ENCODE data around the gene RFX1.
A peak's percentile ranks its signal among the peaks of the same experiment; 100 is the strongest.
"Not testable (repeated sequence)": the region's sequence is repeated elsewhere in the genome, so short reads cannot be mapped to it uniquely, and the experiment has no call there.

RFX1 gene

DNA sequence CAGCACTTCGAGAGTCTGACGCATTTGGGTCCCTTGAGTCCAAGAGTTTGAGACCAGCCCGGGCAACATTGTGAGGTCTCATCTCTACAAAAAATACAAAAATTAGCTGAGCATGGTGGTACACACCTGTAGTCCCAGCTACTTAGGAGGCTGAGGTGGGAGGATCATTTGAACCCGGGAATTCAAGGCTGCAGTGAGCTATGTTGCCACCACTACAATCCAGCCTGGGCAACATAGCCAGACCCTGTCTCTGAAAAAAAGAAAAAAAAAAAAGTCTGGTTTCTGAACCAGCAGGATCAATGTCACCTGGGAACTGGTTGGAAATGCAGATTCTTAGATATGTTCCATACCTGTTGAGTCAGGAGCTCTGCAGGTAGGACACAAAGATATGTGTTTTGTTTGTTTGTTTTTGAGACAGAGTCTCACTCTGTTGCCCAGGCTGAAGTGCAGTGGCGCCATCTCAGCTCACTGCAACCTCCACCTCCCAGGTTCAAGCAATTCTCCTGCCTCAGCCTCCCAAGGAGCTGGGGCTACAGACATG is 20.6 kb upstream of the RFX1 start:
- DNase-seq = not testable (repeated sequence)

DNA sequence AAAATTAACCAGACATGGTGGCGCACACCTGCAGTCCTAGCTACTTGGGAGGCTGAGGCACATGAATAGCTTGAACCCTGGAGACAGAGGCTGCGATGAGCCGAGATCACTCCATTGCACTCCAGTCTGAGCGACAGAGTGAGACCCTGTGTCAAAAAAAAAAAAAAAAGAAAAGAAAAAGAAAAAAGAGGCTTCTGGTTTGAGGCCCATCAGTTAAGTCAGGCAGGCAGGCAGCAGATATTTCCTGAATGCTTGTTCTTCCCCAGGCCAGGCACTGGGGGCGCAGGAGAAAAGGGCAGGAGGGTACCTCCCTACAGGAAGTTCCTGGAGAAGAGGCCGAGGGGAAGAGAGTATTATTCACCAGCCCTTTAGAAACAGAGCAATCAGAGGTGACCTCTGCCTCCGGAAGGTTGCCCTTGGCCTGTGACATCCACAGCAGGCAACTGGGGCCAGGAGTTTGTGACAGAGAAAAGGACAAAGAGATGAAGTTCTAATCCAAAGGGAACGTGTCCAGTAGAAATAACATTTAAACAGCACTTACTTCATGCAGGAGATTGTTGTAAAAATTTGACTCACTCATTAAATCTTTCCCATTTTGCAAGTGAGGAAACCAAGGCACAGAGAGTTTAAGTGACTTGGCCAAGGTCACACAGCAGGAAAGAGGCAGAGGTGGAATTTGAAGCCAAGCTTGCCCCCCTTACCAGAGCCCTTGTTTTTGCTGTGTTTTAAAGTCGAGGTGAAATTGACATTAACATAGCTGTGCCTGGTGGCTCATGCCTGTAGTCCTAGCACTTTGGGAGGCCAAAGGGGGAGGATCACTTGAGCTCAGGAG is 17.5 kb upstream of the RFX1 start:
- DNase-seq = peak; percentile 68

DNA sequence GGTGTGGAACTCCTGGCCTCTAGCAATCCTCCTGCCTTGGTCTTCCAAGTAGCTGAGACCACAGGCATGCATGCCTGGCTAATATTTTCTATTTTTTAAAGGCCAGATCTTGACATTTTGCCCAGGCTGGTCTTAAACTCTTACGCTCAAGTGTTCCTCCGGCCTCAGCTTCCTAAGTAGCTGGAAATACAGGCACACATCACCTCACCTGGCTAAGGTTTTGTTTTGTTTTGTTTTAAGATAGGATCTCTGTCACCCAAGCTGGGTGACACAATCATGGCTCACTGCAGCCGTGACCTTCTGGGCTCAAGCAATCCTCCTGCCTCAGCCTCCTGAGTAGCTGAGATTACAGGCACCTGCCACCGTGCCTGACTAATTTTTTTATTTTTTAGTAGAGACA is 16.3 kb upstream of the RFX1 start:
- no peak for DNase-seq

DNA sequence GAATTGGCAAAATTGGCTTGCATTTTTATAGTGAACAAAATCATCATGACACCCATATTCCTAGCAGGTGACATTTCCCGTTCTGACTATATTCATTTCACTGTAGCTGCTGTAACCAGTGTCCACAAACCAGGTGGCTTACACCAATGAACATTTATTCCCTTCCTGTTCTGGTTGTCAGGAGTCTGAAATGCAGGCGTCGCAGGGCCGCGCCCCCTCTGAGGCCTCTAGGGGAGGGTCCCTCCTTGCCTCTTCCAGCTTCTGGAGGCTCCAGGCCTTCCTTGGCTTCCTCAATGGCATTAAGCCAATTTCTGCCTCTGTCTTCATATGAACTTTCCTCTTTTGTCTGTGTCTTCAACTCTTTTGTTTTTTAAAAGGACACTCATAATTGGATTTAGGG is 15.4 kb upstream of the RFX1 start:
- DNase-seq = peak; percentile 17

GRCh38 chr19:14019739-14020138 is 13.6 kb upstream of the RFX1 start:
- not testable (repeated sequence) for DNase-seq

DNA sequence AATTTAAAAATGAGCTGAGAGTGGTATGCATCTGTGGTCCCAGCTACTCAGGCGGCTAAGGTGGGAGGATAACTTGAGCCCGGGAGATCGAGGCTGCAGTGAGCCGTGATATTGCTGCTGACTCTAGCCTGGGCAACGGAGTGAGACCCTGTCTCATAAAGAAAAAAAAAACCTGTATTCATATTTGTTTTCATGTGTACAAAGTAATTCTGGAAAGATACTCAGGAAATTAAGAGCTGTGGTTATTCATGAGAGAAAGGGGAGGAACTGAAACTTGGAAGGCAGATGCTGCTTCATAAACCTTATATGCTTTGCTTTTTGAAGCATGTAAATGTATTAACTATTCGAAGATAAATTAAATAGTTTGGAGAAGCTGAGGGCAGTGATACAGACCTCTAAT is 13.0 kb upstream of the RFX1 start:
- DNase-seq = no peak

- no peak for DNase-seq
Measured at GRCh38 chr19:14015524-14016035, 9.5 kb upstream of the RFX1 start.

DNA sequence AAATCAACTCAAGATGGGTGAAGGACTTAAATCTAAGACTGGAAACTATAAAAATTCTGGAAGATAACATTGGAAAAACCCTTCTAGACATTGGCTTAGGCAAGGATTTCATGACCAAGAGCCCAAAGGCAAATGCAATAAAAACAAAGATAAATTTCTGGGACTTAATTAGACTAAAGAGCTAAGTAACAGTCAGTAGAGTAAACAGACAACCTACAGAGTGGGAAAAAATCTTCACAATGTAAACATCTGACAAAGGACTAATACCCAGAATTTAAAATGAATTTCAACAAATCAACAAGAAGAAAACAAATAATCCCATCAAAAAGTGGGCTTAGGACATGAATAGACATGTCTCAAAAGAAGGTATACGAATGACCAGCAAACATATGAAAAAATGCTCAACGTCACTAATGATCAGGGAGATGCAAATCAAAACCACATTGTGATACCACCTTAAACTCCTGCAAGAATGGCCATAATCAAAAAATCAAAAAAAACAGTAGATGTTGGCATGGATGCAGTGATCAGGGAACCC is 6.3 kb upstream of the RFX1 start:
- no peak for DNase-seq

- DNase-seq = peak; percentile 59
Measured at GRCh38 chr19:14006766-14007562, 844 bp upstream of the RFX1 start.

DNA sequence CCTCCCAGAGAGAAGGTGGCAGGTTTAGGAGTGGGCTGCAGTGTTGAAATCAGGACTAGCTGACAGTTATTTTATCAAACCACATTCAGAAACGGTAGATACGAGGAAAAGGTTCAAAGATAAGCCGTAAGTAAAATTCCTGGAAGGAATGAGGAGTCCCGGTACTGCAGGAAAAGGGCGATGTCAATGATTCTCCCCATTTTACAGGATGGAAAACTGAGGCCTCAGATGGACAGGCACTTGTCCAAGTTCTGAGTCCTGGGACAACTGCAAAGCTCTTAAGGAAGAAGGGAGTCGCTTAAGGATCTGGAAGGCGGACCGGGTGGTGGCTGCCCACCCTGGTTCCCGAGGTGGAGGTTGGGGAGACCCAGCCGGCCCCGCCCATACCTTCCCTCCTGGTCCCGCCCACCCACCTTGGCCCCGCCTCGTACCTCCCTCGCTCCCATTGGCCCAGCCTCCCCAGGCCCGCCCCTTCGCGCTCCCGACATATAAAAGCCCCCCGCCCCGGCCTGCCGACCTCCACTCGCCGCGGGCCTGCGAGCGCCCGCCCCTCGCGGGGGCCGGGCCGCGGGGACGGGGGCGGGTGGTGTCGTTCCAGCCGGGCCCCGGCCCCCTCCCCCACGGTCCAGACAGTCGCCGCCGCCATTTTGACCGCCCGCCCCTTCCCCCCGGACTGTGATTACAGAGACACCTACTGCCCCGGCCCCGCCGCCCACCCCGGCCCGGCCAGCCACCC is 603 bp downstream of the RFX1 start:
- DNase-seq = peak; percentile 80

- no peak for DNase-seq
Measured at GRCh38 chr19:14004619-14005348, 1.3 kb downstream of the RFX1 start.

GRCh38 chr19:14003251-14004055 is 2.7 kb downstream of the RFX1 start:
- no peak for DNase-seq

- no peak for DNase-seq
Measured at GRCh38 chr19:14002571-14003250, 3.4 kb downstream of the RFX1 start.

DNA sequence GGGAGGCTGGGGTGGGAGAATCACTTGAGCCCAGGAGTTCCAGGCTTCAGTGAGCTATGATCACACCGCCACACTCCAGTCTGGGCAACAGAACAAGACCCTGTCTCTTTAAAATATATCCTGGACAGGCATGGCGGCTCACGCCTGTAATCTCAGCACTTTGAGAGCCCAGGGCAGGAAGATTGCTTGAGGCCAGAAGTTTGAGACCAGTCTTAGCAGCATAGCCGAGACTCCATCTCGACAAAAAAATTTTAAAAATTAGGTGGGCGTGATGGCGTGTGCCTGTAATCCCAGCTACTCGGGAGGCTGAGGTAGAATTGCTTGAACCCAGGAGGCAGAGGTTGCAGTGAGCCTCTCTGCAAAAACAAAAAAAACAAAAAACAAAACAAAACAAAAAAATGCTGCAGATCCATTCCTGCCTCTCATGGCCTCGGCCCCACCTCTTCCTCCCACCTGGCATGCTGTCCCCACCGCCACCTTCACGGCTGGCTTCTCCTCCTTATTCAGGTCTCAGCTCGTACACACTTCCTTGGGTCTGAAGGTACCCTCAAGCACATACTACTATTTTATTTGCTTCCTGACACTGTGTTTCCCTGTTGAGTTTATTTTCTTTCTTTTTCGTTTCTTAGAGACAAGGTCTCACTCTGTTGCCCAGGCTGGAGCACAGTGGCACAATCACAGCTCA is 5.3 kb downstream of the RFX1 start:
- no peak for DNase-seq

DNA sequence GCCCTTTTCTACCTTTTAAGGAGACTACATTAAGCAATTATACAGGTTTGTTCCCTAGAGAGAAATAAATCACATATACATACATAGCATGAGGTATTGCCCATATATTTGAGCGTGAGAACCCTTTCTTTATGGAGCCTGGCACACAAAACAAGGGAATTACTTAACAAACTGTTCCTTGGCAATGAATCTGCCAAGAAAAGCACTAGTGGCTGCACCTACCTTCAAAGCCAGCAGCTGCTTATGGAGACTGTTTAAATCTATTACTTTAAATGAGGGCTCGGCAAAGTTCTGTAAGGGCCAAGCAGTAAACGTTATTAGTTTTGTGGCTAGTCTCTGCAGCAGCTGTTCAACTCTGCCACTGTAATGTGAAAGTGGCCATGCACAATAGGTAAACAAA is 7.0 kb downstream of the RFX1 start:
- no peak for DNase-seq

DNA sequence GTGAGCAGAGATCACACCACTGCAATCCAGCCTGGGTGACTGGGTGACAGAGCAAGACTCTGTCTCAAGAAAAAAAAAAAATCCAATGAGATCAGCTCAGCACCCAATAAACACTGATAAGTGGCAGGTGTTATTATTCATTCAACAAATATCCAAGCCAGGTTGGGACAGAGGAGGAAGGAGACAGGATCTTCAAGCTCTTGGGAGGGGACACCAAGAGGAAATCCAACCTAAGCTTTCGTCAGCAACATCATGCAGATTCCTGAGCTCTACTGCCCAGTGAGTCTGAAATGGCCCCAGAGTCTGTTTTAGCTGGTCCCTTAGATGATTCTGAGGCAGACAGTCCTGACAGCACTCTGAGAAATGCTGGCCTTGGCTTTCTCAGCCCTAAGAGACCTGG is 7.7 kb downstream of the RFX1 start:
- no peak for DNase-seq

DNA sequence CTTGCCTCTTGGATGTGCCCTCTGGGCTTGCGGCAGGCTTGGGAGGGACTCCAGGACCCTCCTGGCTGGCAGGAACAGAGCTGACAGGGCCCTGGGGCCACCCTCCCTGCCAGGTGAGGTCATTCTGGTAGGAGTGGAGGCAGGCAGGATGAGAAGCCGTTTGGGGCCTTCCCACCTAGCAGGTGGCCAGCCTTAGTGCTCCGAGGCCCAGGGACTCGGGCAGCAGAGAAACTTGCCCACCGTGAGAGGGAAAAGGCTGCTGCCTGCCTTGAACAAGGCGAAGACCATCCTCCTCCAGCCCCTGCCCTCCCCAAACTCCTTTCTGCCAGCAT is 8.5 kb downstream of the RFX1 start:
- no peak for DNase-seq

DNA sequence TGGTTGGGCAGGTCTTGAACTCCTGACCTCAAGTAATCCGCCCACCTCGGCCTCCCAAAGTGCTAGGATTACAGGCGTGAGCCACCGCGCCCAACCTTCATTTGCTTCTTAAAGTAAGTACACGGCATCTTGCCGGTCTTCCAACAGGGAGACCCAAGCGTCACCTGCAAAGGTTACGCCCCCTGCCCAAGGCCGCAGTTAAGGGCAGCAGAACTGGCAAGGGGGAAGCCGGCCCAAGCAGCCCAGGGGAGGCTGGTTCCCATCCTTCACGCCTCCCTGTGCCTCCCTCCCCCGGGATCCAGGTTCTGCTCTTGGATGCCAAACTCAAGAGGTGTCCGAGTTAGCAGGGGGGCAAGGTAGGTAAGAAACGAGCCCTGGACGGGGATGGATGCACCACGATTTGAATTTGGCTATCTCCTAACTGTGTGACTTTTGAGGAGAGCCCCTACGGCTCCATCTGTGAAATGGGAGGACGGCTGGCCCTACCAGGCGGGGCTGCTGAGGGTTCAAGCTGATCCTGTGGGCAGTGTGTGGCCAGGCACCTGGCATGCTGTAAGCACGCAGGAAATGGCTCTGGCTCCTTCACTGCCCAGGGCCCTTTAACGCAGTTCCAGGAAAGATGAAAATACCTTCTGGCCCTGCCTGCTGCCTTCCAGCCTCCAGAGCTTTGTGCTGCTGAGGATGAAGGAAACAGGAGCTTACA is 9.0 kb downstream of the RFX1 start:
- no peak for DNase-seq

All from GDM1 (cell line).